ENCODE results near the gene FASTKD1. TPM values are rescaled to one million over a fixed set of nuclear protein-coding genes. Genes with fewer than 3 reads are reported as not detected.

The FASTKD1 gene
- total RNA-seq, 1 experiment from 2014 or later = 37.6 TPM

DNA sequence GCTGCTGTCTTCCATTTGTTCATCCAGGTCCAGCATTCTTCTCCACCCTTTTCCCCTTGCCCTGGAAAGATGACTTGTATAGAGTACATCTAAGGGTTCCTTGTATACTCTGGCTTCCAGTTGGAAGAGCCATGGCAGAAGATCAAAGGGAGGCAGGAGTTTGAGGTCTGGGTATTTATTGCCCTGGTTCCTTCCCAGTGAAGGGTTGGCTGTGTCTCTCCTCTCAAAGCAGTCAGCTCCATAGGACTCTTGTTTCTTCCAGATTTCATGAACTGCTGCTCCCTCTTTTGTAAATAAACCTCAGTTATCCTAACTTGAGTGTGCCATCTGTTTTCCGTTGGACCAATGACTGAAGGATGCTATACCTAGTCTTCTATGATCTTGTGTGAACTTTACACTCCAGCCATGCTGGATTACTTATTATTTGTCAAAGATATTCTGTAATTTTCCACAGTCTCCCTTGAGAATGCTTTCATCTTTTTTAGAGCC, 88.0 kb downstream of the FASTKD1 start:
- TF ChIP-seq ZNF274 (IDR thresholded peaks at IDR 0.05; ENCODE audit: low read depth, low read length) (no peak), TCF7L2 (IDR thresholded peaks at IDR 0.05; ENCODE audit: borderline replicate concordance, extremely low read depth, insufficient read depth, insufficient read length) (no peak), EZH2 (IDR thresholded peaks at IDR 0.05) (no peak), YY1 (IDR thresholded peaks at IDR 0.05; ENCODE audit: extremely low read depth, insufficient replicate concordance, low read depth, low read length) (no peak), RAD21 (IDR thresholded peaks at IDR 0.05; ENCODE audit: low read depth) (no peak), SIN3A (IDR thresholded peaks at IDR 0.05; ENCODE audit: low read depth) (no peak), POLR2A (IDR thresholded peaks at IDR 0.05; ENCODE audit: borderline replicate concordance, extremely low read depth, insufficient read depth, insufficient read length) (no peak), CEBPB (IDR thresholded peaks at IDR 0.05; ENCODE audit: low read depth) (no peak), ATF3 (IDR thresholded peaks at IDR 0.05) (no peak)
- TF ChIP-seq, protein P1, sequence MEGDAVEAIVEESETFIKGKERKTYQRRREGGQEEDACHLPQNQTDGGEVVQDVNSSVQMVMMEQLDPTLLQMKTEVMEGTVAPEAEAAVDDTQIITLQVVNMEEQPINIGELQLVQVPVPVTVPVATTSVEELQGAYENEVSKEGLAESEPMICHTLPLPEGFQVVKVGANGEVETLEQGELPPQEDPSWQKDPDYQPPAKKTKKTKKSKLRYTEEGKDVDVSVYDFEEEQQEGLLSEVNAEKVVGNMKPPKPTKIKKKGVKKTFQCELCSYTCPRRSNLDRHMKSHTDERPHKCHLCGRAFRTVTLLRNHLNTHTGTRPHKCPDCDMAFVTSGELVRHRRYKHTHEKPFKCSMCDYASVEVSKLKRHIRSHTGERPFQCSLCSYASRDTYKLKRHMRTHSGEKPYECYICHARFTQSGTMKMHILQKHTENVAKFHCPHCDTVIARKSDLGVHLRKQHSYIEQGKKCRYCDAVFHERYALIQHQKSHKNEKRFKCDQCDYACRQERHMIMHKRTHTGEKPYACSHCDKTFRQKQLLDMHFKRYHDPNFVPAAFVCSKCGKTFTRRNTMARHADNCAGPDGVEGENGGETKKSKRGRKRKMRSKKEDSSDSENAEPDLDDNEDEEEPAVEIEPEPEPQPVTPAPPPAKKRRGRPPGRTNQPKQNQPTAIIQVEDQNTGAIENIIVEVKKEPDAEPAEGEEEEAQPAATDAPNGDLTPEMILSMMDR (IDR thresholded peaks at IDR 0.05 in 2 of 3, conservative IDR thresholded peaks at IDR 0.05 in 1 of 3; ENCODE audit: borderline replicate concordance in 1 of 3, insufficient read depth in 1 of 3, low read depth in 2 of 3, low read length in 2 of 3) = no peak
- Histone ChIP-seq H3K4me2 (ENCODE audit: low read length) (no peak overlapping the region), H4K20me1 (ENCODE audit: insufficient read depth) (no peaks in the 10 kb centered on the region), H3K27me3 (ENCODE audit: insufficient read depth, low read length) (no peaks in the 10 kb centered on the region), H3K9me3 (ENCODE audit: control insufficient read depth in 1 of 2, insufficient read depth in 1 of 2, low read depth in 1 of 2, low read length in 2 of 2) (no peaks in the 10 kb centered on the region), H3K4me1 (ENCODE audit: control insufficient read depth in 1 of 2, insufficient read depth in 2 of 2, low read length in 2 of 2) (no peaks in the 10 kb centered on the region), H3K9me2 (ENCODE audit: insufficient read depth) (no peaks in the 10 kb centered on the region), H3K27ac (ENCODE audit: low read depth, low read length) (no peak overlapping the region), H3K9ac (ENCODE audit: low read length) (no peak overlapping the region), H3K36me3 (ENCODE audit: control insufficient read depth in 1 of 2, insufficient read depth in 2 of 2, low read length in 2 of 2) (no peaks in the 10 kb centered on the region), H3K4me3 (replicated peaks in 1 of 2; ENCODE audit: low read depth in 1 of 2, low read length in 2 of 2) (no peak overlapping the region), H2AFZ (ENCODE audit: low read depth, low read length, poor library complexity, severe bottlenecking) (no peak overlapping the region), H3K79me2 (ENCODE audit: insufficient read depth, low read length) (no peaks in the 10 kb centered on the region)
- BruUV-seq (replicated peaks) = no TSS peak
- DNase-seq (ENCODE audit: low read depth, low spot score) (no peak), ATAC-seq (no peak)
- RAD21 ChIA-PET (ENCODE audit: low non-redundant PET in 1 of 2, low total read pairs in 2 of 2, uncharacterized antibody in 2 of 2, unreplicated experiment in 2 of 2) = no interaction called here
- CTCF ChIA-PET = no interaction called here
- POLR2A ChIA-PET = no interaction called here
- intact Hi-C loops (cut with micrococcal nuclease) = no loop called here

Measured in HCT116 (cell line).